Measurements from ENCODE around the gene TSPAN18.
A peak's percentile ranks its signal among the peaks of the same experiment; 100 is the strongest.

The TSPAN18 gene

GRCh38 chr11:44949160-44950030 lies 222.6 kb downstream of the TSPAN18 start:
- no peak for DNase-seq

GRCh38 chr11:44950031-44950624 lies 223.4 kb downstream of the TSPAN18 start:
- no peak for DNase-seq

- peak; percentile 55 for DNase-seq
These were observed 224.1 kb downstream of the TSPAN18 start, which contains the start of gene TP53I11 for GRCh38 chr11:44950625-44951476. Gene TP53I11, minus strand, starts transcription at chr11:44950883. Its CDS starts 12,548 bp downstream, at chr11:44938335.

GRCh38 chr11:44952082-44952481 lies 225.3 kb downstream of the TSPAN18 start:
- no peak for DNase-seq

- no peak for DNase-seq
These were observed 225.9 kb downstream of the TSPAN18 start for GRCh38 chr11:44952500-44953260.

GRCh38 chr11:44954051-44954906 lies 227.5 kb downstream of the TSPAN18 start:
- no peak for DNase-seq

GRCh38 chr11:44955015-44955738 lies 228.4 kb downstream of the TSPAN18 start:
- no peak for DNase-seq

- no peak for DNase-seq
These were observed 230.3 kb downstream of the TSPAN18 start for GRCh38 chr11:44957040-44957515.

- no peak for DNase-seq
These were observed 231.2 kb downstream of the TSPAN18 start for GRCh38 chr11:44957776-44958564.

- DNase-seq, result no peak
These were observed 232.3 kb downstream of the TSPAN18 start for GRCh38 chr11:44959064-44959463.

GRCh38 chr11:44960200-44960845 lies 233.6 kb downstream of the TSPAN18 start:
- DNase-seq, result no peak

GRCh38 chr11:44962464-44962863 lies 235.7 kb downstream of the TSPAN18 start:
- no peak for DNase-seq

GRCh38 chr11:44963136-44963535 lies 236.4 kb downstream of the TSPAN18 start:
- no peak for DNase-seq

GRCh38 chr11:44963948-44964347 lies 237.2 kb downstream of the TSPAN18 start:
- no peak for DNase-seq

- no peak for DNase-seq
These were observed 237.9 kb downstream of the TSPAN18 start for GRCh38 chr11:44964526-44965209.

- no peak for DNase-seq
These were observed 239.9 kb downstream of the TSPAN18 start for GRCh38 chr11:44966694-44967093.

- no peak for DNase-seq
These were observed 241.3 kb downstream of the TSPAN18 start for GRCh38 chr11:44967930-44968496.

GRCh38 chr11:44968510-44968909 lies 241.7 kb downstream of the TSPAN18 start:
- no peak for DNase-seq
